ENCODE measurements around the gene SLC30A4.
"Not testable (repeated sequence)": the region's sequence is repeated elsewhere in the genome, so short reads cannot be mapped to it uniquely, and the experiment has no call there.

SLC30A4 gene

DNA sequence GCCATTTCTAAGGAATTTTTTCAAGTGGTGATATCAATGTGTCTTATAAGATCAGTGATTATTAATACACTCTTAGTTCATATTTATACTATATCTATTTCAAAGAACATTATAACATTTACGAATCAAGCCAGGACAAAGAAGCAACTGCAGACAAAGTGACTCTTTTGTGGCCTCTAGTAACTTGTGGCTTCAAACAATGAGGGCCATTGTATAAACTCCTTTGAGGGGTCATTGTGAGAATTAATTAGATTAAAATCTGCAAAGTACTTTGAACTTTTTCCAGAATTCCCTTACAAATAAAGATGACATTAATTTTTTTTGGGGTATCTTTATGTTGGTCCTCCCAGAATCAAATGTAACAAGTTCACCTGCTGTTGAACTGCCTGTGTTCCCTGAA is 12.3 kb upstream of the SLC30A4 start:
- Mint-ChIP-seq H3K27ac (no peak overlapping the region), H3K36me3 (no peaks in the 10 kb centered on the region), H3K27me3 (no peaks in the 10 kb centered on the region), H3K4me3 (no peak overlapping the region), H3K4me1 (ENCODE audit: low read depth) (no peaks in the 10 kb centered on the region), H3K9me3 (ENCODE audit: low read depth) (no peaks in the 10 kb centered on the region)

DNA sequence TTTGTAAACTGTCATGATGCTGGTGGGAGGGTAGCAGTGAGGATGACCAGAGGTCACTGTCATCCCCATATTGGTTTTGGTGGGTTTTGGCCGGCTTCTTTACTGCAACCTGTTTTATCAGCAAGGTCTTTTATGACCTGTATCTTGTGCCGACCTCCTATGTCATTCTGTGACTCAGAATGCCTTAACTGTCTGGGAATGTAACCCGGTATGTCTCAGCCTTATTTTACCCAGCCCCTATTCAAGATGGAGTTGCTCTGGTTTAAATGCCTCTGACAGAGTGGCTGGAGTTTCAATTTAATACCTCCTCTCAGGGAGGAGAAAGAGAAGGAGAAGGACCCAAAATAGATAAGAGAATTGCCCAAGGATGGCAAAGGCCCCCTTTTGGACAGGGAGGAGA is 10.3 kb upstream of the SLC30A4 start:
- not testable (repeated sequence) for H3K4me1 Mint-ChIP-seq (ENCODE audit: low read depth); H3K36me3 Mint-ChIP-seq; H3K9me3 Mint-ChIP-seq (ENCODE audit: low read depth); H3K27me3 Mint-ChIP-seq; H3K27ac Mint-ChIP-seq; H3K4me3 Mint-ChIP-seq

- Mint-ChIP-seq H3K27me3 (no peaks in the 10 kb centered on the region), H3K4me1 (ENCODE audit: low read depth) (no peaks in the 10 kb centered on the region), H3K4me3 (no peak overlapping the region), H3K9me3 (ENCODE audit: low read depth) (no peaks in the 10 kb centered on the region), H3K27ac (no peak overlapping the region), H3K36me3 (no peaks in the 10 kb centered on the region)
These were observed 7.1 kb upstream of the SLC30A4 start for GRCh38 chr15:45529613-45530012.

- Mint-ChIP-seq H3K36me3 (no peaks in the 10 kb centered on the region), H3K9me3 (ENCODE audit: low read depth) (no peaks in the 10 kb centered on the region), H3K4me3 (no peak overlapping the region)
These were observed 4.5 kb upstream of the SLC30A4 start for GRCh38 chr15:45527086-45527485.

DNA sequence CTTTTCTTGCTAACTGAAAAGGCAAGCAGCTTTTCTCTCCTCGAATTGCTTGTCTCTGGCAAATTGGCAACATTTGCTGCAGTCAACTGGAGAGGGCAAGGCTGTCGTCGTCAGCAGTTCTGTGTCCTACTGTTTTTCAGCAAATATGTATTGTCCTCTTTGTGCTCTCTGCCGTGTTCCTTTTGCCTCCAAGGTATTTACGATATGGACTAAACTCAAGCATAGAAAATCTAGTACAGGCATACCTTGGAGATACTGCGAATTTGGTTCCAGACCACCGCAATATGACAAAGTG is 558 bp upstream of the SLC30A4 start:
- Mint-ChIP-seq H3K9me3 (ENCODE audit: low read depth) (no peaks in the 10 kb centered on the region), H3K36me3 (no peaks in the 10 kb centered on the region), H3K4me3 (peak overlapping the region; percentile 90), H3K4me1 (ENCODE audit: low read depth) (peaks cover 24% of the 10 kb centered on the region), H3K27me3 (no peaks in the 10 kb centered on the region), H3K27ac (peak overlapping the region; percentile 81)

More at GRCh38 chr15:45527086-45527485, 4.5 kb upstream of the SLC30A4 start:
- Mint-ChIP-seq H3K27me3 (no peaks in the 10 kb centered on the region), H3K27ac (no peak overlapping the region), H3K4me1 (ENCODE audit: low read depth) (peaks cover 3% of the 10 kb centered on the region)

DNA sequence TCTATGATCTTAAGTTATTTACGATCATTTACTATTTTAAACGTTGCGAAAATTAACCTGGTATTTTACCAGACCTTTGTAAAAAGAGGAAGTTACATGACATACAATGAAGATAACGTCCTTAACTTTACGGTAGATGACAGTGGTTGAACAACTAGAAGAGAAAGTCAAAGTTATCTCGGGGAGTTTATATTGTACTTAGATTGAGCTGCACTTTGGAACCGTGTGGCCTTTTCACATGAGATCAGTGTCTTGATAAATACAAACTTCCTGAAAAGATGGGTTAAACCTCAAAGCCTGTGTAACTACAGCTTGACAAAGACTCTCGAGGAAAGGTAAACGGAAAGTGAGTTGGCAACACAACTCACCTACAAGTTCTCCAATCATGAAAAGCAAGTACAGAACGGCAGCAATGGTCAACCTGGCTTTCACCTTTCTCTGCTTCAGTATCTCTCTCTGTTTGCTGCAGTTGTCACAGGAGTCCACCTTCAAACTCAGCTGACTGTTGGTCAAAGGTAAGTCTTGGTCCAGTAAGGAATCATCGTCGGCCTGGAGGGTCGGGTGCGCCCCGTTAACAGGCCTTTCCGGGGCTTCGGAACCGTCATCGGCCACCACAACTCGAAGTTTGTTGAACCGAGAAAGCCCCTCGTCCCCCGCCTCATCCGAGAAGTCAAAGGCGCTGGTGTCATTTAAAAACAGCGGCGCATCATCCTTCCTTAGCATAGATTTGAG is 793 bp downstream of the SLC30A4 start:
- H3K4me1 Mint-ChIP-seq (ENCODE audit: low read depth), result peaks cover 24% of the 10 kb centered on the region
- H3K27me3 Mint-ChIP-seq, result no peaks in the 10 kb centered on the region
- no peaks in the 10 kb centered on the region for H3K9me3 Mint-ChIP-seq (ENCODE audit: low read depth)
- H3K27ac Mint-ChIP-seq, result peak overlapping the region; percentile 72
- H3K36me3 Mint-ChIP-seq, result peaks cover 2% of the 10 kb centered on the region
- H3K4me3 Mint-ChIP-seq, result peak overlapping the region; percentile 96

GRCh38 chr15:45510758-45511280 is 11.7 kb downstream of the SLC30A4 start:
- no peaks in the 10 kb centered on the region for H3K4me1 Mint-ChIP-seq (ENCODE audit: low read depth)
- no peak overlapping the region for H3K27ac Mint-ChIP-seq
- H3K27me3 Mint-ChIP-seq, result no peaks in the 10 kb centered on the region
- H3K9me3 Mint-ChIP-seq (ENCODE audit: low read depth), result no peaks in the 10 kb centered on the region
- peaks cover 10% of the 10 kb centered on the region for H3K36me3 Mint-ChIP-seq
- H3K4me3 Mint-ChIP-seq, result no peak overlapping the region

DNA sequence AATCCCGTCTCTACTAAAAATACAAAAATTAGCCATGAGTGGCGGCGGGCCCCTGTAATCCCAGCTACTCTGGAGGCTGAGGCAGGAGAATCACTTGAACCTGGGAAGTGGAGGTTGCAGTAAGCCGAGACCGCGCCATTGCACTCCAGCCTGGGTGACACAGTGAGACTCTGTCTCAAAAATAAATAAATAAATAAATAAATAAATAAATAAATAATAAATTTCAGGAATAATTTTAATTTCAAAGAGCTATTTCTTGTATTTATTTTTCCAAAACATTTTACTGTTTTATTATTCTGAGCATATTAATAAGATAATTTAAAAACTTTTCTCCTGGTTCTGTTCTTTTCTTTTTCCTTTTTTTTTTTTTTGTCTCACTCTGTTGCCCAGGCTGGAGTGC is 15.4 kb downstream of the SLC30A4 start:
- not testable (repeated sequence) for H3K4me3 Mint-ChIP-seq; H3K27ac Mint-ChIP-seq; H3K4me1 Mint-ChIP-seq (ENCODE audit: low read depth); H3K27me3 Mint-ChIP-seq; H3K9me3 Mint-ChIP-seq (ENCODE audit: low read depth); H3K36me3 Mint-ChIP-seq

GRCh38 chr15:45499426-45499825 is 23.1 kb downstream of the SLC30A4 start:
- Mint-ChIP-seq H3K4me3 (no peak overlapping the region), H3K4me1 (ENCODE audit: low read depth) (no peaks in the 10 kb centered on the region), H3K36me3 (no peaks in the 10 kb centered on the region), H3K27me3 (no peaks in the 10 kb centered on the region), H3K27ac (no peak overlapping the region), H3K9me3 (ENCODE audit: low read depth) (no peaks in the 10 kb centered on the region)

DNA sequence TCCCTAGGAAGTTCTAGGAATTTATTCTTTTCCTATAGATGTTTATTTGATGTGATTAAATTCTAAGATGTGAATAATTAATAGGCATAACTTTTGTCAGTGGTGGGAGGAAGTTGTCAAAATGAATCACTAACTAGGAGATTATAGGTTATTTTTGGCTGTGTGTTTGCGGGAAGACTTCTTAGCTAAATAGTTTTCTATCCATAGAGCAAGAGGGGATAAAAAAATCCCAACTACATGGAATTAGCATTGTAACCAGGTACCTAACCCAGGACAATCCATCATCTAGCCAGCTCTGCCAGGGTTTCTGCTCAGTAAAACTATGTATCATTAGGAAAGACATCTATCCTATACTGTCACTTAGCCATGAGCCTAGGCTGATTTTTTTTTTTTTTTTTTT is 23.9 kb downstream of the SLC30A4 start:
- Mint-ChIP-seq H3K36me3 (no peaks in the 10 kb centered on the region), H3K4me1 (ENCODE audit: low read depth) (no peaks in the 10 kb centered on the region), H3K27ac (no peak overlapping the region)

GRCh38 chr15:45497261-45497660 is 25.3 kb downstream of the SLC30A4 start:
- H3K27ac Mint-ChIP-seq, result no peak overlapping the region
- no peak overlapping the region for H3K4me3 Mint-ChIP-seq
- H3K4me1 Mint-ChIP-seq (ENCODE audit: low read depth), result no peaks in the 10 kb centered on the region
- no peaks in the 10 kb centered on the region for H3K27me3 Mint-ChIP-seq
- H3K36me3 Mint-ChIP-seq, result no peaks in the 10 kb centered on the region
- no peaks in the 10 kb centered on the region for H3K9me3 Mint-ChIP-seq (ENCODE audit: low read depth)

More for the DNA sequence above, 23.9 kb downstream of the SLC30A4 start:
- Mint-ChIP-seq H3K27me3 (no peaks in the 10 kb centered on the region), H3K9me3 (ENCODE audit: low read depth) (no peaks in the 10 kb centered on the region), H3K4me3 (no peak overlapping the region)

DNA sequence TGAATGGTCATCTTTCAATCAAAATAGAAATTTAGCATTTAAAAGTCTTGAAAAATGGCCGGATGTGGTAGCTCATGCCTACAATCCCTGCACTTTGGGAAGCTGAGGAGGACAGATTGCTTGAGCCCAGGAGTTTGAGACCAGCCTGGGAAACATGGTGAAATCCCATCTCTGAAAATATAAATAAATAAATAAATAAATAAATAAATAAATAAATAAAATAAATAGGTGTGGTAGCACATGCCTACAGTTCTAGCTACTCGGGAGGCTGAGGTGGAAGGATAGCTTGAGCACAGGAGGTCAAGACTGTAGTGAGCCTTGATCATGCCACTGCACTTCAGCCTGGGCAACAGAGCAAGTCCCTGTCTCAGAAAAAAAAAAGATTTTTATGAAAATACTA is 25.9 kb downstream of the SLC30A4 start:
- Mint-ChIP-seq H3K9me3 (ENCODE audit: low read depth) (no peaks in the 10 kb centered on the region), H3K4me1 (ENCODE audit: low read depth) (no peaks in the 10 kb centered on the region), H3K27ac (no peak overlapping the region), H3K36me3 (no peaks in the 10 kb centered on the region), H3K27me3 (no peaks in the 10 kb centered on the region), H3K4me3 (no peak overlapping the region)

- Mint-ChIP-seq H3K4me3 (no peak overlapping the region), H3K36me3 (no peaks in the 10 kb centered on the region), H3K4me1 (ENCODE audit: low read depth) (no peaks in the 10 kb centered on the region), H3K27me3 (no peaks in the 10 kb centered on the region), H3K9me3 (ENCODE audit: low read depth) (no peaks in the 10 kb centered on the region), H3K27ac (no peak overlapping the region)
These were observed 27.0 kb downstream of the SLC30A4 start for GRCh38 chr15:45495588-45495987.

DNA sequence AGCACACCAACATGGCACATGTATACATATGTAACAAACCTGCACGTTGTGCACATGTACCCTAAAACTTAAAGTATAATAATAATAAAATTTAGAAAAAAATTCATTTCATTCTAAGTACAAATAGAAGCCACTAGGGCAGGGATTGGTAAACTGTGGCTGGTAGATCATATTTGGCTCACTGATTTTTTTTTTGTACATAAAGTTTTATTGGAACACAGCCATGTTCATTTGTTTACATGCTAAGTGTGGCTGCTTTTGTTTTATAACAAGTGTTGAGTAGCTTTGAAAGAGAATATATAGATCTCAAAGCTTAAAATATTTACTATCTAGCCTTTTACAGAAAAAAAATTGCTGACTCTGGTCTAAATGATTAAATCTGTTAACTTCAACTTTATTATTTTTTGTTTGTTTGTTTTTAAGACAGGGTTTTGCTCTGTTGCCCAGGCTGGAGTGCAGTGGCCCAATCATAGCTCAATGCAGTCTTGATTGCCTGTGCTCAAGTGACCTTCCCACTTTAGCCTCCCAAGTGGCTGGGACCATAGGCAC is 32.8 kb downstream of the SLC30A4 start:
- peaks cover 5% of the 10 kb centered on the region for H3K36me3 Mint-ChIP-seq
- H3K4me1 Mint-ChIP-seq (ENCODE audit: low read depth), result no peaks in the 10 kb centered on the region
- H3K4me3 Mint-ChIP-seq, result no peak overlapping the region
- no peaks in the 10 kb centered on the region for H3K27me3 Mint-ChIP-seq
- no peaks in the 10 kb centered on the region for H3K9me3 Mint-ChIP-seq (ENCODE audit: low read depth)
- no peak overlapping the region for H3K27ac Mint-ChIP-seq

DNA sequence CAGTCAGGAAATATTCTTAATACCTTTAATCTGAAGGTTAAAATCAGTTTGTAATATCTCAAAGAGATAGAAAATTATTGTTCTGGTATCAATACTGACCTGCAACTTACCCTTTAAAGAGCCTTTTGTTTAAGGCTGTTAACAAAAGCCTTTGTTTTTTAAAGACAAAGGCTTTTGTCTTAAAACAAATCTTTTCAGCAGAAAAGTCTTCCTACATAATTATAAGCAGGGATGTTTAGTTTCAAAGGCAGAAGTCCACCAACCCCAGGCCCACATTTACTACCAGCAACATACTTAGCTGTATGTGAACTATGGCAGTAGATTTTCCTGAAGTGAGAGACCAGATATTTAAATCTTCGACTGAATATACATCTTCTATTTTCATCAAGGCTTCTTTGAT is 36.2 kb downstream of the SLC30A4 start:
- H3K4me3 Mint-ChIP-seq, result no peak overlapping the region
- H3K4me1 Mint-ChIP-seq (ENCODE audit: low read depth), result no peaks in the 10 kb centered on the region
- no peak overlapping the region for H3K27ac Mint-ChIP-seq
- H3K9me3 Mint-ChIP-seq (ENCODE audit: low read depth), result no peaks in the 10 kb centered on the region
- peaks cover 5% of the 10 kb centered on the region for H3K36me3 Mint-ChIP-seq
- no peaks in the 10 kb centered on the region for H3K27me3 Mint-ChIP-seq

- H3K27me3 Mint-ChIP-seq, result no peaks in the 10 kb centered on the region
- no peaks in the 10 kb centered on the region for H3K36me3 Mint-ChIP-seq
- H3K9me3 Mint-ChIP-seq (ENCODE audit: low read depth), result no peaks in the 10 kb centered on the region
- H3K27ac Mint-ChIP-seq, result no peak overlapping the region
- H3K4me1 Mint-ChIP-seq (ENCODE audit: low read depth), result no peaks in the 10 kb centered on the region
- no peak overlapping the region for H3K4me3 Mint-ChIP-seq
These were observed 41.4 kb downstream of the SLC30A4 start for GRCh38 chr15:45481135-45481534.

Measured in activated naive CD8-positive, alpha-beta T cell (primary cell).